Left lung (tissue), 10 donors: ENCODE data around the gene KPNA3. TPM values are rescaled to one million over a fixed set of nuclear protein-coding genes. Genes with fewer than 3 reads are reported as not detected.

Experiments used
- ATAC-seq: fragments of 200-7000 bp; cut with Tn5 transposase; one replicate; pipeline ENCODE4 v1.9.1; 2020; ENCODE audit warnings: moderate library complexity
- DNase-seq, 4 donors: peaks; one replicate each; pipeline ENCODE4 v3.0.0-alpha.2; 2013 to 2020
- H3K27ac ChIP-seq, 2 donors: fragments of 200-600 bp; sonication (generic) in 1 of 2; one replicate each; pipeline versions ENCODE4 v1.5.0 to v1.8.0; 2020 to 2021
- H3K27me3 ChIP-seq, 2 donors: fragments of 200-600 bp; sonication (generic) in 1 of 2; one replicate each; pipeline versions ENCODE4 v1.5.0 to v1.8.0; 2020 to 2021
- H3K36me3 ChIP-seq, 2 donors: fragments of 200-600 bp; sonication (generic) in 1 of 2; one replicate each; pipeline versions ENCODE4 v1.5.0 to v1.8.0; 2020 to 2021
- H3K4me1 ChIP-seq, 2 donors: fragments of 200-600 bp; one replicate each; pipeline ENCODE4 v1.8.0; 2021
- H3K4me3 ChIP-seq, 2 donors: fragments of 200-600 bp; sonication (generic) in 1 of 2; one replicate each; pipeline versions ENCODE4 v1.5.0 to v1.8.0; 2020 to 2021; ENCODE audit warnings: mild to moderate bottlenecking in 1 of 2
- H3K9me3 ChIP-seq, 2 donors: fragments of 200-600 bp; sonication (generic) in 1 of 2; one replicate each; pipeline versions ENCODE4 v1.5.0 to v1.8.0; 2020 to 2021
- intact Hi-C, 2 donors: fragments of 100-400 bp; cut with DNase I; formaldehyde crosslinking; loops; one replicate each; pipeline versions ENCODE4 v1.11.2 to v1.14.2; 2022
- polyA plus RNA-seq, 6 donors: library from polyadenylated mRNA; unstranded; fragments of 120-200 nt; gene quantifications; one replicate each; pipeline ENCODE4 v1.2.1, GENCODE V29; 2013; ENCODE audit not compliant: insufficient read length in 6 of 6
- total RNA-seq, 2 donors: library from RNA; stranded (reverse); fragmentation: NEBNext Ultra II Directional; extraction: Animal tissue kit (Norgen Biotek cat#: 25700); gene quantifications; one replicate each; pipeline ENCODE4 v1.2.1, GENCODE V29; 2021
- TF ChIP-seq, protein P1 (sequence below), 2 donors: fragments of 200-600 bp; sonication (generic) in 1 of 2; IDR thresholded peaks; one replicate each; pipeline versions ENCODE4 v1.5.0 to v1.8.0; 2021; ENCODE audit warnings: antibody characterized with exemption in 2 of 2
- donor health status: DM: no; HTN: yes; CAD: no.
- donor health status: DM: no; HTN: no; CAD: no.

KPNA3 gene
- total and polyA plus RNA-seq, 8 donors: 31.5 to 42.0 (median 38.3) TPM

GRCh38 chr13:49783865-49784264 lies 8.6 kb downstream of the KPNA3 start:
- peaks cover 0 to 13% of the 10 kb centered on the region in 2 donors for H3K4me1 ChIP-seq
- H3K36me3 ChIP-seq: no peaks in the 10 kb centered on the region
- no peaks in the 10 kb centered on the region for H3K9me3 ChIP-seq
- no peak overlapping the region for H3K27ac ChIP-seq
- DNase-seq (no peak), ATAC-seq (no peak)
- H3K27me3 ChIP-seq: no peaks in the 10 kb centered on the region
- intact Hi-C loops: no loop called here
- TF ChIP-seq, protein P1, sequence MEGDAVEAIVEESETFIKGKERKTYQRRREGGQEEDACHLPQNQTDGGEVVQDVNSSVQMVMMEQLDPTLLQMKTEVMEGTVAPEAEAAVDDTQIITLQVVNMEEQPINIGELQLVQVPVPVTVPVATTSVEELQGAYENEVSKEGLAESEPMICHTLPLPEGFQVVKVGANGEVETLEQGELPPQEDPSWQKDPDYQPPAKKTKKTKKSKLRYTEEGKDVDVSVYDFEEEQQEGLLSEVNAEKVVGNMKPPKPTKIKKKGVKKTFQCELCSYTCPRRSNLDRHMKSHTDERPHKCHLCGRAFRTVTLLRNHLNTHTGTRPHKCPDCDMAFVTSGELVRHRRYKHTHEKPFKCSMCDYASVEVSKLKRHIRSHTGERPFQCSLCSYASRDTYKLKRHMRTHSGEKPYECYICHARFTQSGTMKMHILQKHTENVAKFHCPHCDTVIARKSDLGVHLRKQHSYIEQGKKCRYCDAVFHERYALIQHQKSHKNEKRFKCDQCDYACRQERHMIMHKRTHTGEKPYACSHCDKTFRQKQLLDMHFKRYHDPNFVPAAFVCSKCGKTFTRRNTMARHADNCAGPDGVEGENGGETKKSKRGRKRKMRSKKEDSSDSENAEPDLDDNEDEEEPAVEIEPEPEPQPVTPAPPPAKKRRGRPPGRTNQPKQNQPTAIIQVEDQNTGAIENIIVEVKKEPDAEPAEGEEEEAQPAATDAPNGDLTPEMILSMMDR (IDR thresholded peaks at IDR 0.05): no peak
- no peak overlapping the region for H3K4me3 ChIP-seq

GRCh38 chr13:49782784-49783183 lies 9.7 kb downstream of the KPNA3 start:
- no peak for DNase-seq

DNA sequence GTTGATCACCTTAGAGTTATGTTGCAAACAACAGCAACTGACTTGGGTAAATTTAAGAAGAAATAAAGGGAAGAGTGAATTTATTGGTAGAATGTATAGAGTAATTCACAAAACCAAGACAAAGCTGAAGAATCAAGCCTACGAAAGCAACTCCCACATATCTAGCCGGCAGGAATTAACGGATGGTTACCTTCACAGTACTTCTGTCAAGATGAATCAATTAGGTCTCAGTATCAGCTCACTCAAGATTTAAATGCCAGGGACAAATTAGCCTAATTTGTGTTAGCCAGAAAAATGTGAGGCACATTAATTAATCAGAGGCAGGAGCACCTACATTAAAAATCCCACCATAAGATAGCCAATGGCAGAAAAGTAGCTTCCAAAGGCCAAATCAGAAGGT lies 10.7 kb downstream of the KPNA3 start:
- ATAC-seq: no peak
- Histone ChIP-seq H3K4me3 (no peak overlapping the region), H3K36me3 (no peaks in the 10 kb centered on the region), H3K4me1 (peaks cover 0 to 4% of the 10 kb centered on the region in 2 donors), H3K27ac (no peak overlapping the region), H3K27me3 (no peaks in the 10 kb centered on the region), H3K9me3 (no peaks in the 10 kb centered on the region)
- DNase-seq: no peak
- TF ChIP-seq, protein P1 (IDR thresholded peaks at IDR 0.05): no peak
- intact Hi-C loops: no loop called here

More at GRCh38 chr13:49782784-49783183, 9.7 kb downstream of the KPNA3 start:
- intact Hi-C loops: no loop called here
- H3K4me3 ChIP-seq: no peak overlapping the region
- H3K4me1 ChIP-seq: peaks cover 0 to 4% of the 10 kb centered on the region in 2 donors
- ATAC-seq: no peak
- H3K9me3 ChIP-seq: no peaks in the 10 kb centered on the region
- H3K36me3 ChIP-seq: no peaks in the 10 kb centered on the region
- no peak overlapping the region for H3K27ac ChIP-seq
- no peaks in the 10 kb centered on the region for H3K27me3 ChIP-seq
- TF ChIP-seq, protein P1 (IDR thresholded peaks at IDR 0.05): no peak

- intact Hi-C loops: no loop called here
Measured at GRCh38 chr13:49779721-49780120, 12.8 kb downstream of the KPNA3 start.

GRCh38 chr13:49777746-49778614 lies 14.5 kb downstream of the KPNA3 start:
- intact Hi-C loops: no loop called here
- H3K27me3 ChIP-seq: no peaks in the 10 kb centered on the region
- no peak for DNase-seq
- TF ChIP-seq, protein P1 (IDR thresholded peaks at IDR 0.05): no peak
- no peaks in the 10 kb centered on the region for H3K36me3 ChIP-seq
- no peak overlapping the region for H3K27ac ChIP-seq
- no peaks in the 10 kb centered on the region for H3K9me3 ChIP-seq
- ATAC-seq: no peak
- H3K4me1 ChIP-seq: no peaks in the 10 kb centered on the region
- no peak overlapping the region for H3K4me3 ChIP-seq

More at GRCh38 chr13:49779721-49780120, 12.8 kb downstream of the KPNA3 start:
- H3K4me1 ChIP-seq: no peaks in the 10 kb centered on the region
- no peaks in the 10 kb centered on the region for H3K27me3 ChIP-seq
- TF ChIP-seq, protein P1 (IDR thresholded peaks at IDR 0.05): no peak
- no peaks in the 10 kb centered on the region for H3K36me3 ChIP-seq
- ATAC-seq (no peak), DNase-seq (no peak)
- no peaks in the 10 kb centered on the region for H3K9me3 ChIP-seq
- no peak overlapping the region for H3K4me3 ChIP-seq
- no peak overlapping the region for H3K27ac ChIP-seq
